Stimulated activated CD4-positive, alpha-beta T cell treated with anti-CD3 and anti-CD28 coated beads, Interleukin-2, amount 100 ng/mL, for 24 hours (primary cell): Measurements from ENCODE around the gene SLC25A26.
A peak's percentile ranks its signal among the peaks of the same experiment; 100 is the strongest.

Experiments used
- DNase-seq, 2 donors: peaks; one replicate each; pipeline ENCODE4 v3.0.0-alpha.2; 2020

The SLC25A26 gene

DNA sequence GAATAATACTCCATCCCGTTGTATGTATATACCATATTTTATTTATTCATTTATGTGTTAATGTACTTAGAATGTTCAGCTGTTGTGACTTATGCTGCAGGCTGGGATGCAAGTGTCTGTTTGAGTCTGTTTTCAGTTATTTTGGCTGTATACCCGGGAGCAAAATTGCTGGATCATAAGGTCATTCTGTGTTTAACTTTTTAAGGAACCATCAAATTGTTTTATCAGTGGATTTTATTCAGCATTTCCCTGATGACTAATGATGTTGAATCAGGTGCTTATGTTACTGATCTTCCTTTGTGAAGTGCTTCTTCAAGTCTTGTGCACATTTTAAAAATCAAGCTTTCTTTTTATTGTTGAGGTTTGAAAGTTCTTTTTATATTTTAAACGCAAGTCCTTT lies 118.1 kb downstream of the SLC25A26 start:
- DNase-seq = no peak

GRCh38 chr3:66342717-66343356 lies 122.0 kb downstream of the SLC25A26 start:
- no peak for DNase-seq

GRCh38 chr3:66344391-66344811 lies 123.6 kb downstream of the SLC25A26 start:
- no peak for DNase-seq

DNA sequence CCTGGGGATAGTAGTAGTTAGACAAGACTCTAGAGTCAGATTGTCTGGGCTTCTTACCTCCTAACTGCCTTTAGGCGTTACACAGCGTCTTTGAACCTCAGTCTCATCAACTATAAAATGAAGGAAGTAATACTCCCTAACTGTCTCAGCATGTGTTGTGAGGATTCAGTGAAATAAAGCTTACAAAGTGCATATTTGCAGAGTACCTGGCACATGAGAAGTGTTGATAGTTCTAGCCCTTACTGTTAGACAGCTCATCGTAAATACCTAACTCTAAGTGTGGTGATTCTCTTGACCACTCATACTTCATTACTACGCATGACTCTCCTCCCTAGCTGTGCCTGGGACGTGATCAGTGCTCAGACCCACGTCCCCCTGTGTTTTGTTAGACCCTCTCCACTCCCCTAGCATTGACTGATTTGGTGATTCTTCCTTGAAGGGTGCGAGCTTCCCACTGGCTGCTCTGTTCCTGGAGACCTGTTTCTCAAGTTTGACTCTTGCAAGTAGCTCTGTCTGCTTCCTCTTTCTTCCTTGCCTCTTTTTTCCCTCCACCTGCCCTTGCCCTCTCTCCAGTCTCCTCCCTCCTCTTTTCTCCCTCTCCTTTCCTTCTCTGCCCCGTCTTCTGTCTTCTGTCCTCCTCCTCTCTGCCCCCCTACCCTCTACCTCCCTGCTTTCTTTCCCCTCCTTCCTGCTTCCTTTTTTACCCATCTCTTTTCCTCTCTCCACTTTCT lies 124.2 kb downstream of the SLC25A26 start:
- DNase-seq = no peak

- DNase-seq = no peak
These were observed 127.9 kb downstream of the SLC25A26 start for GRCh38 chr3:66348704-66349103.

GRCh38 chr3:66350601-66351000 lies 129.8 kb downstream of the SLC25A26 start:
- DNase-seq = no peak

DNA sequence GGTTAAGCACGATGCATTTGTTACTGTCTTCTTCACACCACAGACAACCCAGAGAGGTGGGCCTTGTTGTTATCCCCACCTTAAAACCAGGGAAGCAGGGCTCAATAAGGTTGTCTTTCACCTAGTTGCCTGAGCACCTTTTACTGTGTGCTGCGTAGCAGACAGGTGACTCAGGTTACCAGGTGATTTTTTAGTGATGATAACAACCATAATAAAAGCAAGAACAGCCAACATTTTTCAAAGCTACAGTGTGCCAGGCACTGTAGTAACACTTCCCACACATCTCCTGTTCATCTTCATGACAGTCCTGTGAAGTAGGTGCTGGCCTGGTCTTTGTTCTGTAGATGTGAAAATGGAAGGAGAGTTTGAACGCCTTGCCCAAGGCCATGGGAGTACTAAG lies 132.2 kb downstream of the SLC25A26 start:
- no peak for DNase-seq

GRCh38 chr3:66353530-66353929 lies 132.7 kb downstream of the SLC25A26 start:
- no peak for DNase-seq

DNA sequence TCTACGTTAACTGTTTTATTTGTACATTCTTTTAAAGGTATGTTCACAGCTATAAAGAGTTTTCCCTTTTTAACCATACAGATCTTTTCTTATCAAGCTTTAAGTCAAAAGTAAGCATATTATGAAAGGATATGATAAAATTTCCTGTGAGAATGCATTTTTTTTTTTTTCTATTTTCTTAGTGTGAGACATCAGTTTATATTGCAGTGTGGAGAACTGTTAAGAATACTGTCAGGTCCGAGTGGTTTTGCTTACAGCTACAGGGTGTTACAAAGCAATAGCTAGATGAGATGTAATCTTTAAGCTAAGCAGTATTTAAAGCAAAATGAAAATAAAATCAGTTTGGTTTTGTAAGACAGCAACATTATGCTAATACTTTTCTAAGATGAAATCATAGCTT lies 133.2 kb downstream of the SLC25A26 start:
- DNase-seq = no peak

GRCh38 chr3:66355394-66355793 lies 134.6 kb downstream of the SLC25A26 start:
- no peak for DNase-seq

DNA sequence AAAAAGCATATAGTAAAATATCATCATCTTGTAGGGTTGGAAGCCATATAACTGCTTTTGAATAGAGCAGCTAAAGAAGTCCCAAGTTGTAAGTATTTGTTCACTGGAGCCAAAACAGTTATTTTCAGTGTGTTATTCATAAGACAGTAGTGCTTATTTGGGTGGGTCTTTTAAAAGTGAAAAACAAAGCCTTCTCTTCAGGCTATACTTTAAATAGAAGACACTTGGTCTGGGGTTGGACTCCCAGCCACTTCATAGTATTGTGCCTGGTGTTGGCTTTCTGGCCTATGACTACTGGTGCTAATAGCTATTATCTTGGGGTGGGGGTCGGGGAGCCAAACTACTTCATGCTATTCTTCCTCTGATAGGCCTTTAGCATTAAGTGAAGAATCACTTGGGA lies 135.2 kb downstream of the SLC25A26 start:
- no peak for DNase-seq

DNA sequence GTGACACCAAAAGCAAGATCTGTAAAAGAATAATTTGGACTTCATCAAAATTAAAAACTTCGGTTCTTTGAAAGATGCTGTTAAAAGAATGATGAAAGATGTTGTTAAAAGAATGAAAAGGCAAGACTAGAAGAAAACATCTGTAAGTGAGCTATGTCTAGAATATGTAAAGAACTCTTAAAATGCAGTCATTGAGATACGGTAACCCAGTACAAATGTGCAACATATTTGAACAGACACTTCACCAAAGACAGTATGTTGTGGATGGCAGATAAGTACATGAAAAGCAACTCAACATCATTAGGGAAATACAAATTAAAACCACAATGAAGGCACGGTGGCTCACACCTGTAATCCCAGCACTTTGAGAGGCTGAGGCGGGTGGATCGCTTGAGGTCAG lies 140.6 kb downstream of the SLC25A26 start:
- no peak for DNase-seq

DNA sequence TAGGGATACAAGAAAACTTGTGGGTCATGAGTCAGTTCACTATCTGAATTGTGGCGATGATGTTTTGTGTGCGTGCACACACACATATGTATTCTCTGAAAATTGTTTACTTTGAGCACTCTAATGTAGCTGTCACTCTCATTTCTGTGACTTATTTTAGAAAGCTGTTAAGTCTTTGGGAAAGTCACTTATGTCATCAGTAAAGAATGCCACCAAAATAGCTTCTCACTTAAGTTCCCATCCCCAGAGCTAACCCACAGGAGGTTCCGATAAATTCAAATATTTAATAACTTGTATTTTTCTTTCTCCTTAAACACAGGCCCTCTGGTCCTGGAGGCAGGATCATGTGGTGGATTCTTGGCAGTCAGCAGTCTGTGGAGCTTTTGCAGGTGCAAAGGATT lies 141.7 kb downstream of the SLC25A26 start:
- no peak for DNase-seq

GRCh38 chr3:66363148-66363547 lies 142.3 kb downstream of the SLC25A26 start:
- no peak for DNase-seq

GRCh38 chr3:66365080-66365479 lies 144.3 kb downstream of the SLC25A26 start:
- no peak for DNase-seq

DNA sequence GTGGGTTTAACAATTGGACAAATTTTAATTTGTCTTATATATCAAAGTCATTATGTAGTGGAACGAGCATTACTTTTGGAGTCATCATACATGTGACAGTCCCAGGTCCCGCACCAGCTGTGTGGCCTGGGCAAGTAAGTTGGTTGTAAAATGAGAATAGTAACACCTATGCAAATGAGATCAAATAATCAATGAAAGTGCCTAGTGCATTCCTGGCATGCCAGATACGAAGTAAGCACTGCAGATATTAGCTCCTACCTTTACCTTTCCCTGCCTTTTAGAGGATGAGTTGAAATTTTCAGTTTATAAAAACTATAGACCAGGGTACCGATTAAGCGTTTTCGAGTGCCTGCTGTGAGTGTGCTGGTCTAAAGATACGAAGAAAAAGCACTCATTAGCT lies 145.9 kb downstream of the SLC25A26 start:
- DNase-seq = no peak

DNA sequence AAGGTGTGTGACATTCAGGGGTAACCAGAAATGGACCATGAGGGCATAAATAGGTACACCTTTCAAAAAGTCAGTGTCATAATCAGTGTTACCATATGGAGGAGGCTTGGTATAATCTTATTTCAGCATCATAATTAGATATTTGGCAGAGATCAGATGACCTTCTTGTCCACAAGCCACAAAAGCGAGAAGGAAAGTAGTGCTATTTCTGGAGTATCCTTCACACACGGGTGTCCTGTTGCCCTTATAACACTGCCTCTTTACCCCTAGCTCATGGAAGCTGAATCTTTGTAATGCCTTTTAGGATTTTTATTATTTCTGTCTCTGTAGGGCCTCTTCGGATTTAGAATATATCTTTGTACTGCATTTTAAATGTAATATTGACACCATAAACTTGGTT lies 147.2 kb downstream of the SLC25A26 start:
- DNase-seq = no peak

DNA sequence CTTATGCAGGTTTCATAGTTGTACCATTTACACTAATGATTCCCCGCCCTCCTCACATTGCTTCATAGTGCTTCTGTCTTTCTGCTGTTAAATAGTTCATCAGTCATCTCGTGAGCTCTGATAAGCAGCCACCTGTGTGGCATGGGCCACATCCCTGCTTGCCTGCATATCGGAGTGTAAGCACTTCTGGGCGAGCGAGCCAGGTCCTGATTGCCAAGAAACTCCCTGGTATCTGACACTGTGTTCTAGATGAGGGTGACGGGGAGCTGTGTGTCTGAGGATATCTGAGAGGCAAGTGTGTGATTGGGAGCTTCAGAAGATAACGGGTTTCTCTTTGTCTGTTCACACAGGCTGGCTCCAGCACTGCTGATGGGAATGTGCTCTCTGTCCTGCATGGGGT lies 149.4 kb downstream of the SLC25A26 start:
- no peak for DNase-seq

DNA sequence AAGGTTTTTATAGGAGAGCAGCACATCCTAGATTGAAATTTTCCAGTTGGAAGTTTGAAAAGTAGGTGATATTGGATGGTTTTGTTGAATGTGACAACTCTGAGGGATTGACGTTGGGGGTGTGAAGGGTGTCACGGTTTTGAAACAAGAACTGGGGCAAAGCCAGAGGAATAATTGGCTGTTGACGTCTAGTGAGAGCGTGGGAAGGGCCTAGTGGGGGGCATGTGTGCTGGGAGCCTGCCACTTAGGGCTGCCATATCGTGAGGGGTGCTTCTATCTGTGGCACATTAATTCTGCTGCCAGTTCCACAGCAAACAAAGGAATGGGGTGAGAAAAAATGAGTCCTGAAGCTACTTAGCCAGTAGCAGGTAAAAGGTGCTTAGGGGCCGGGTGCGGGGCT lies 150.6 kb downstream of the SLC25A26 start:
- DNase-seq = no peak

DNA sequence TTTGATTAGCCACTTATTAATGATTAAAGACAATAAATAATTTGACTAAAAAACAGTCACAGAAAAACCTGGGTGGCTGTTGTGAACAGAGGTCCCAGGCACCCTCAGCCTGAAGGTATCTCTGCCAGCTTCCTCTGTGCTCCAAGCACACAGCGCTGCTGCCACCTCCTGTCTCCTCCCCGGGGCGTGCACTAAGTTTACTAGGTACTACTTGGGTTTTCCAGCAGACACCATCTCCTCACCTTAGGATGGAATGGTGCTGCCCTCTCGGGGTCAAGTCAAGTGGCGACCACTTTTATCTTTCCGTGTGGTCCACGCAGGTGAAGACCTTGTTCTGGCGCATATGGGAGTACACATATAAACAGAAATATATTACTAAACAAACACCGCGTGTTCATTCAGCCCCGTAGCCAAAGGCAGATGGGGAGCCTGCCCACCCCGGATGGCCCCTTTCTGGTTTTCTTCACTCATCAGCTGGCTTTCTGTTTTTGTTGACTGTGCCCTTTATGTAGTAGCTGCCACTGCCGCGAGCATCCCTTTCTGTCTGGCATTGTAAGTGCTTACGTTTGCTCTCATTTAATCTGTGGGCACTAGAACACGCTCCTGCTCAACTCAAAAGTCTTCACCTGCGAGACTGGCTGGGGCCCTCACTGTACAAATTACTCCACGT lies 152.0 kb downstream of the SLC25A26 start:
- DNase-seq = no peak

- no peak for DNase-seq
These were observed 155.8 kb downstream of the SLC25A26 start for GRCh38 chr3:66376568-66376967.

- DNase-seq = no peak
These were observed 157.0 kb downstream of the SLC25A26 start for GRCh38 chr3:66377800-66378199.

DNA sequence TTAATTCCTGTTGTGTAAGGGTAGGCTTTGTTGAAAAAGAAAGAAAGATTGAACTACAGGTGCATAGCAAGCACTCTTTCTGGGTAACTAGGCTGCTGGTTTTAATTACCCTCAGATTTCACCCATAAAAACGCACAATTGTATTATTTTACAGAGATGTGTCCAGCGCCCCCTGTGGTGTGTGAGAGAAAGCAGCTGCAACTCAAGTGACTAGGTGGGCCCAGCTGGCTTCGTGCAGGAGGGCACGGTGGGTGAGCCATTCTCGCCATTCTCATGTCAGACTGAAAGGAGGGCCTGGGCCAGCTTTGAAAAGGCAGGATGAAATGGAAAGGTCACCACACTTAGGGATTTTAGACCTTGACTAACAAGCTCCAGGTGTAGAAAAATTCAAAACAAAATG lies 157.5 kb downstream of the SLC25A26 start:
- DNase-seq = peak; percentile 49 to 52

GRCh38 chr3:66379565-66379964 lies 158.8 kb downstream of the SLC25A26 start:
- no peak for DNase-seq
